ENCODE measurements around the gene IL22.

DNA sequence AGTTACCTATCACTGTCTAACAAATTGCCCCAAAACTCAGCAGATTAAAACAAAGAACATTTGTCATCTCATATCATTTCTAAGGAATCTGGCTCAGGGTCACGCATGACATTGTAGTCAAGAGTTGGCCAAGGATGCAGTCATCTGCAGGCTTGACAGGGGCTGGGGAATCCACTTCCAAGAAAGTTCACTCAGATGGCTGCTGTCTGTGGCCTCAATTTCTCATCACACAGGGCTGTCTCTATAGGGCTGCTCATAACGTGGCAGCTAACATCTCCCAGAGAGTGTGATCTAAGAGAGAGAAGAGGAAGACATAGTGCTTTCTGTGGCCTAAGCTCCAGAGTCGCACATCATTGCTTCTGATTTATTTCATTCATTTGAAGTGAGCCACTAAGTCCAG, 17.0 kb upstream of the IL22 start:
- TF ChIP-seq POLR2A (IDR thresholded peaks at IDR 0.05; ENCODE audit: low read depth, low read length) (no peak), POLR2AphosphoS5 (IDR thresholded peaks at IDR 0.05; ENCODE audit: low read depth, low read length) (no peak)

Data from GM12892 (cell line).